HG03064 (cell line): ENCODE data around the gene IMPG1.
"Not testable (repeated sequence)": the region's sequence is repeated elsewhere in the genome, so short reads cannot be mapped to it uniquely, and the experiment has no call there.

Source experiments
- ATAC-seq: cut with Tn5 transposase; IDR thresholded peaks from one replicate; pipeline ENCODE4 v1.9.1; 2021; ENCODE audit warnings: low read depth; ENCODE audit not compliant: unreplicated experiment

Gene IMPG1

DNA sequence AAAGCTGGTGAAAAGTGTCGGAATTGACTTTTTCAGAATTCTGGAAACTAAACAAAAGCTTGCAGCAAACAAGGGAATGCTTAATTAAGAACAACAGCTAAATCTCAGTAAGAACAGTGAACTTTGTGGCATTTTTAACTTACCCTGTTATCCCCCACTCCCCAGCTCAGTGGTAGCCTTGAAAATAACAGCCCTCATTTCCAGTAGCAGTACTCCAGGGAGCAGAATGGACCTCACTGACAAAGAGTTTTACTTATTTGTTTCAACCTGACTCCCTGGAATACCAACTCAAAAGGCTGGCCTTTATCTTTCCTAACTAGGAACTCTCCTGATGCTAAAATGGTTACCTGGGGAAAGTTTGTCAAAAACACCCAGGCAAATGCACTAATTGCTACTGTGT is 108.9 kb downstream of the IMPG1 start:
- ATAC-seq: no peak

DNA sequence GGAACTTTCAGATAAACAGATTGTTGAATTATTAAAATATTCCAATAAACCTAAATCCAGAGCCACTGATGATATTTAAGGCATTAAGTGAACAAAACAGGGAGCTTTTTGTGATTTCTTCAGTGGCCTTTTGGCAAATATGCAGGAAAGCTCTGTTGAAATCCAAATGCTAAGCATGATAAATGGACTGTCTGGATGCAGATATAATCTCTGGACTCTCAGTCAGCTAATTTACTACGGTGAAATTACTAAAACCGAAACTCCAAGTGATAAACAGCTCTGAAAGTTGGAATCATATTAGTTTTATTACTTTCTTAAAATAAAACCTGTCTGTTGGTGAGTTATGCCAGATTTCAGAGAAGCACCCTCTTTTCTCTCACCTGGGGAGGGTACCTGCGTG is 120.3 kb downstream of the IMPG1 start:
- no peak for ATAC-seq

- no peak for ATAC-seq
These were observed 124.5 kb downstream of the IMPG1 start for GRCh38 chr6:75947935-75948334.

GRCh38 chr6:75946146-75946831 is 126.2 kb downstream of the IMPG1 start:
- no peak for ATAC-seq

GRCh38 chr6:75943381-75943780 is 129.1 kb downstream of the IMPG1 start:
- ATAC-seq: no peak

- no peak for ATAC-seq
These were observed 131.0 kb downstream of the IMPG1 start for GRCh38 chr6:75941509-75941908.

- no peak for ATAC-seq
These were observed 131.9 kb downstream of the IMPG1 start for GRCh38 chr6:75940564-75940963.

DNA sequence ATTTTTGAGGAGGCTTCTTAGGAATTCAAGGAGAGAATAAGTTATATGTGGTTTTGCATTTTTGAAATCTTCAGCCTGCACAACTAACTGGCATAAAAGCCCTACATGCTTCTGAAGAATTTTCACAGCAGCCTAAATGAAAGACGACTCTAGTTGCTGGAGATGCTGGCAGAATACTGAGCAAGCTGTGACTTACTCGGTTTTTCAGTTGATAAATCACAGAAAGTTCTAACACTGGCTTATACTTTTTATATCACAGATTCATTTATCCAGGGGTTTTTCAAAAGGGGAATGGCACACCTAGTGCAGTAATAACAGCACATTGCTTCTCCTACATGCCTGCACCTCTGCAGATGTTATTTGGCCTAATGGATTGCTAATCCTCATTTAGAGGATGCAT is 134.6 kb downstream of the IMPG1 start:
- ATAC-seq: no peak

GRCh38 chr6:75936682-75937081 is 135.8 kb downstream of the IMPG1 start:
- ATAC-seq: no peak

DNA sequence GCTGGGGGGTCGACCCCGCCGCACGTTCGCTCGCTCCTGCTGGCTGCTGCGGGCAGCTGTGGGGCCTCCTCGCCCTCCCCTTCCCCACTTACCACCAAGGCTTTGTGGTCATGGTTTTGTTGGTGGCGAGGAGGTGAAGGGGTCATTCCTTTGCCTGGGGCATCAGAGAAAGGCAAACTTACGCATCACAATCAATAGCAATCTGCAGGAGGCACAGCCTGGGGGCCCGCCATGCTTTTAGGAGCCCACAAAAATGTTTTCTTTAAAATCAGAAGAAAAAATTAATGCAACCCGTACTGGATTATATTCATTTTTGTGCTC is 137.0 kb downstream of the IMPG1 start:
- ATAC-seq: no peak

DNA sequence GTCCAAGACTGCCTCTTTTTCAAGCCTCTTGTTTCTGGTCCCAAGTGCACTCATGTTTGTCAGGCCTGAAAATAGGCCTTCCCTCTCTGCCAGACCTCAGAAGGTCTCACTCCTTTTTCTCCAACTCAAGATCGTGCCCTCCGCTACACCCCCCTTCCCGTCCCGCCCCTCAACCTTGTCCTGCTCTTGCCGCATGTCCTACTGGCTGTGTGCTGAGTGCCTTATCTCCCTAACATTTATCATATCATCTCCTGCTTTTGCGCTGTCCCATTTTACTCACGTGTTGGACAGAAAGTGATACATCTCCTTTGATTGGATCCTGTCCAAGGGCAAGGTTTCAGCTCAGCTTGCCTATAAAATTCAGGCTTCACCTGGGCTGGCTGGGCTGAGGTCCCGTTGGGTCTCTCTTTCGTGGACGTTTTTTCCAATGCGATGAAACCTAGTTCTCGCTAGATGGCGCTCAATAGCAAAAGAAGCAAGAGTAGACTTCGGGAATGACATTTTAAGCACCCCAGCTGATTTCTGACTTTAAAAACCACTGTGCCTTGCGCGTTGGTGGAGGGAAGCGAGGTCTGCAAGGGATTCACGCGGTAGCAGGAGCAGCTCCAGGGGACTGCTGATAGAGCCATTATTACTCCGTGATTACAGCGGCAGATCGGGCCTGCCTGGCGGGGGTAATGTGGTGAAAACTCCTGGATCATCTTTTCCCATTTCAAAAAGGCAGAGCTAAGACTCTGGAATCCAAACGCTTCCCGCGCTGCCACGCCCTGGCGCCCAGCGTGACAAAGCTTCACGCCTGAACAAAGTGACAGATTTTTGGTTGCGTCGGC is 137.6 kb downstream of the IMPG1 start:
- peak; percentile 76 for ATAC-seq

- ATAC-seq: no peak
These were observed 139.0 kb downstream of the IMPG1 start for GRCh38 chr6:75933387-75933975.

DNA sequence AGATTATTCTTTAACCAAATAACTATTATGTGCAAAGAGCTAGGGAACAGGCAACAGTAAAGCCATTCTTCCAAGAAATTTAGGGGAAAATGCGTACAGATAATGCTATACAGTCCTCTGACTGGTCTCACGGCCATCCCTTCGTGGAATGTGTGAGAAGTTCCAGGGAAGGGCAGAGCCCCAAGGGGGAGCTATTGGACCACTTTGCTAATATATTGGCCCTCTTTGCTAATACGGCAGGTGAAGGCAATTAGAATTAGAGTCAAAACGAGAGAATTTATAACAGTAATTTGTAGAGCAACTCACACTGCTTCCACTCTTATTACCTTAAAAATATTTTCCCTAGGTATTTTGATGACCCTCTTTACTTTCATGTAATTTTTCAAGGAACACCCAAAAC is 140.4 kb downstream of the IMPG1 start:
- no peak for ATAC-seq

DNA sequence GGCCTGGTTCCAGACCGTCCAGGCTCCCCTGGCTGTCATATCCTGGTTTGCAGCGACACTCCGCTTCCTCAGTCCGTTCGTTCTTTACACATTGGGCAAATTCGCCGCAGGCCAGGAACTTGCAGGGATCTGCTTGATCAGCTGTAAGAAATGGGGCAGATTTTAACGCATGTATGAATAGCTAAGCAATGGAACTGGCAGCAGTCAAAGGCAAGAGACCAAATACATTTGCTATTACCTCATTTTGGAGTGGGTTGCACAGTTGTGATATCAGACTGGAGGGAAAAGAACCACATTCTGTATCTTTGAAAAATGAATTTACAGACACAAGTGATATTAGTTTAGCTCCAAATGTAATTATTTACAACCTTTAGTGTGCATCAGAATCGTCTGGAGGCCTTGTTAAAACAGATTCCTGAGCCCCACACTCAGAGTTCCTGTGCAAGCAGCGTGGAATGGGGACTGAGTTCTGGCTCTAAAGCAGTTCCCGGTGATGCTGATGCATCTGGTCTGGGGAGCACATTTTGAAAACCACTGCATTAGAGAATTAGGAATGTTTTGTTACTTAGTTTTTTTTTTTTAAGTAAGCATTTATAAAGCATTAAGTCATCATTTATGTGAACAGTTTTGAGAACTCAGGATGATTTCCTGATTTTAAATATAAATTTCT is 141.3 kb downstream of the IMPG1 start:
- ATAC-seq: no peak

GRCh38 chr6:75926293-75927168 is 145.9 kb downstream of the IMPG1 start:
- no peak for ATAC-seq

GRCh38 chr6:75922226-75922625 is 150.2 kb downstream of the IMPG1 start:
- ATAC-seq: no peak

DNA sequence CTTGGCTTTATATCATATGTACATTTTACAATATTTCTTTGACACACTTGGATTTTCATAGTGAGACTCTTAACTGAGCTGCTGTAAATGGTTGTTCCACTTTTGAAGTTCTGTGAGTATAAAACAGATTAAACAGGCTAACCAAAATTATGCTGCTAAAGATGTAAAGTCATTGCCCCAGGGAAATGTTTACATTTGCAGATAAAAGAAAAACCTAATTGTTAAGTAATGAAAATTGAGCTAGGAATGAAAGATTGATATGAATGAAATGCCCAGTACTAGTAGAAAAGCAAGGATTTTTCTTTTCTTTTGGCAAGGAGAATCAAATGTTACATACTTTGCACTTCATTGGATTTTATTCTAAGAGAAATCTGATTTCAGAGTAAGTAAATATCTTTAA is 159.4 kb downstream of the IMPG1 start:
- ATAC-seq: no peak

- no peak for ATAC-seq
These were observed 165.0 kb downstream of the IMPG1 start for GRCh38 chr6:75907444-75907843.

DNA sequence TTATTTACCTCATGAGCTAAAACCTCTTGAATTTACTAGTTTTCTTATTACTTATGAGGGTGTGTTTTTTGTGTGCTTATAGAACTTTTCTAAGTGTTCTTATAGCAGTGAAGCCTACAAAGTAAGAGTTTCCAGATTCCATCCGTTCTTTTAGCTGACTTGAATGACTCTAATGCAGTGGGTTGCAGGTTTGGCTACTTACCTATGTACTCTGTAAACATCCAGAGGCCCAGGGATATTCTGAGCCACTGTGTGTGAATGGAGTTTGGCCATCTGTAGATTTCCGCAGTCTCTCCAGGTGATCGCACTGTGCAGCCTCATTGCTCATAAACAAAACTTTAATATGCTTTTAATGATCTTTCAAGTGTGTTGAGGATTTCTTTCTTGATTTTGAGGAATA is 165.6 kb downstream of the IMPG1 start:
- ATAC-seq: no peak

- not testable (repeated sequence) for ATAC-seq
These were observed 167.3 kb downstream of the IMPG1 start for GRCh38 chr6:75905129-75905528.
